Measurements from ENCODE around the gene DDX59. TPM values are rescaled to one million over a fixed set of nuclear protein-coding genes. Genes with fewer than 3 reads are reported as not detected.

Gene DDX59
- total and polyA plus RNA-seq, 12 donors = 8.4 to 20.5 (median 14.5) TPM

GRCh38 chr1:200668514-200669313 lies 993 bp downstream of the DDX59 start:
- Histone ChIP-seq H3K36me3 (peaks cover 0 to 28% (median 5%) of the 10 kb centered on the region in 9 donors), H3K9me3 (no peaks in the 10 kb centered on the region), H3K27ac (peak overlapping the region; percentile 98 to 100 (median 100)), H3K27me3 (no peaks in the 10 kb centered on the region), H3K4me1 (peaks cover 4 to 56% (median 34%) of the 10 kb centered on the region in 9 donors), H3K4me3 (peak overlapping the region; percentile 71 to 98 (median 88))
- TF ChIP-seq CTCF (IDR thresholded peaks at IDR 0.05) = no peak
- intact Hi-C loops (cut with DNase I) = loop anchor here in 9 of 10 donors (1.0 to 10.0 kb wide), 7 partner anchors 46 to 136 kb away; partner anchors contain the start of genes KIF14 (in 2 of the 9) and CAMSAP2 (in 1 of the 9)
- 34 to 35% methylated on average over 7 of the region's 7 CpGs for WGBS, 2 donors
- ATAC-seq (no peak), DNase-seq (no peak)

GRCh38 chr1:200666309-200666708 lies 3.4 kb downstream of the DDX59 start:
- Histone ChIP-seq H3K27me3 (no peaks in the 10 kb centered on the region), H3K4me3 (no peak overlapping the region), H3K4me1 (peaks cover 4 to 65% (median 34%) of the 10 kb centered on the region in 9 donors), H3K27ac (peak overlapping the region in 6 of 10 donors; percentile 15 to 69 (median 34)), H3K36me3 (peaks cover 0 to 52% (median 14%) of the 10 kb centered on the region in 9 donors), H3K9me3 (no peaks in the 10 kb centered on the region)
- ATAC-seq = no peak
- no peak for TF ChIP-seq CTCF (IDR thresholded peaks at IDR 0.05)
- DNase-seq = no peak
- intact Hi-C loops (cut with DNase I) = loop anchor here in 7 of 10 donors (5.0 to 10.0 kb wide), 4 partner anchors 44 to 138 kb away; partner anchors contain the start of genes CAMSAP2 (in 1 of the 7) and KIF14 (in 1 of the 7)
- 51 to 54% methylated on average over 8 of the region's 8 CpGs for WGBS, 2 donors

- intact Hi-C loops (cut with DNase I) = loop anchor here in 7 of 10 donors (5.0 to 10.0 kb wide), 4 partner anchors 44 to 139 kb away; partner anchors contain the start of genes CAMSAP2 (in 1 of the 7) and KIF14 (in 1 of the 7)
- H3K9me3 ChIP-seq = no peaks in the 10 kb centered on the region
- peaks cover 3 to 61% (median 32%) of the 10 kb centered on the region in 9 donors for H3K4me1 ChIP-seq
- H3K27me3 ChIP-seq = no peaks in the 10 kb centered on the region
- no peak for TF ChIP-seq CTCF (IDR thresholded peaks at IDR 0.05)
- H3K36me3 ChIP-seq = peaks cover 0 to 55% (median 14%) of the 10 kb centered on the region in 9 donors
- peak overlapping the region in 6 of 10 donors; percentile 15 to 69 (median 34) for H3K27ac ChIP-seq
- no peak overlapping the region for H3K4me3 ChIP-seq
- no peak for DNase-seq
- no peak for ATAC-seq
- WGBS, 2 donors = 0 to 2% methylated on average over 2 of the region's 2 CpGs
These were observed 3.8 kb downstream of the DDX59 start for GRCh38 chr1:200665861-200666260.

GRCh38 chr1:200660719-200661118 lies 9.0 kb downstream of the DDX59 start:
- peak in 1 of 8 donors; percentile 22 for ATAC-seq
- TF ChIP-seq CTCF (IDR thresholded peaks at IDR 0.05) = no peak

More at GRCh38 chr1:200660719-200661118, 9.0 kb downstream of the DDX59 start:
- DNase-seq = peak; percentile 36 to 48
- no peaks in the 10 kb centered on the region for H3K27me3 ChIP-seq
- no peak overlapping the region for H3K27ac ChIP-seq
- WGBS, 2 donors = 73 to 81% methylated on average over 6 of the region's 6 CpGs
- H3K36me3 ChIP-seq = peaks cover 0 to 99% (median 29%) of the 10 kb centered on the region in 9 donors
- no peak overlapping the region for H3K4me3 ChIP-seq
- intact Hi-C loops (cut with DNase I) = loop anchor here in 3 of 10 donors (10.0 kb wide), 1 partner anchor 144 kb away; no protein-coding TSS in a partner anchor
- H3K9me3 ChIP-seq = no peaks in the 10 kb centered on the region
- H3K4me1 ChIP-seq = peaks cover 0 to 27% (median 10%) of the 10 kb centered on the region in 9 donors
